ENCODE measurements around the gene HOXC9. TPM values are rescaled to one million over a fixed set of nuclear protein-coding genes. Genes with fewer than 3 reads are reported as not detected.

HOXC9 gene
- total and polyA plus RNA-seq, 10 donors, result 0.05 TPM; not detected in 9

DNA sequence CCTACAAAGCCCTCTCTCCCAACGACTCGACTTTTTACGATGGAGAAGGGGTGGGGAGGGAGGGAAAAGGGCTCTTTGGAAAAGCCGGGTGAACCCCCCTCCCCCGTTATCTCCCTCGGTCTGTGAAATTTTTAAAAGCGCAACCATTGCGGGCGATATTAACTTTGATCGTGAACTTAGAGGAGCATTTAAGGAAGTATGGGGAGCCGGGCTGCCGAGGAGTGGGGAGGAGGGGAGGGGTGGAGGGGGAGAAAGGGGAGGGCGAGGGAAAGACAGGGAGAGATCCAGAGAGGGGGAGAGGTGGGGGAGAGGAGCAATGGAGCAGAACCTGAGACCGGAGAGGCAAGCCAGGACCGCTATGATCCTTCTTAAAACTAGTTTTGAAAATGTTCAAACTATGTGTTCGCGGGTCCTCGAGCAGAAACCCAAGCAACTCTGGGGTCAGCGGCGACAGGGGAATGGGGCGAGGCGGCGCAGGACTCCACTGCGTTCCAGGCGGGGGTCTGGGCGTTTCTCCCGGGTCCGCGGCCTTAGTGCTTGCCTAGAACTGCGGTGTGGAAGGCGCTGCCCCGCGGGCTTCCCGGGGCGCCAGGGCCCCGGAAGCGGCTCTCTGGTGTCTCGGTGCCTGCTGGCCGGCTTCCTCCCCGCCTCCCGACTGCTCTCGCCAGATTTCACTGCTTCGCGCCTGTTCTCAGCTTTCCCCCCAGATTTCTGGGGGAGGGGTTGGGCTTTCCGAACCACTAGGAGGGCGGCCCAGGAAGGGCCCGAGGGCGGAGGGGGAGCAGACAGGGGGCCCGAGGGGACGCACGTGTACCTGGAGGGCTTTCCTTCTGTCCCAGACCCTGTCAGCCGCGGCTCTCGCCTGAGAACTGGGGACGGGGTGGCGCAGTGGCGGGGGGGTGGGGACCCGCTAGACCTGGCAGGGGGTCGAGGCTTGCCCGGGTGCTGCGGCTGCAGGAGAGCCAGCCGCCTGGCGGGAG is 25.6 kb upstream of the HOXC9 start, which contains the start of gene HOTAIR:
TSS of gene HOTAIR (minus strand) at position 871 of the 980 bp plus-strand sequence.
- H3K9me3 ChIP-seq, result peaks cover 0 to 11% (median 0%) of the 10 kb centered on the region in 8 donors
- TF ChIP-seq POLR2A (IDR thresholded peaks at IDR 0.05), result no peak
- no peak for TF ChIP-seq POLR2AphosphoS5 (IDR thresholded peaks at IDR 0.05)
- no peak for TF ChIP-seq CTCF (IDR thresholded peaks at IDR 0.05 in 8 of 11, conservative IDR thresholded peaks at IDR 0.05 in 3 of 11)
- peaks cover 12 to 35% (median 26%) of the 10 kb centered on the region in 6 donors for H3K4me1 ChIP-seq
- H3K4me3 ChIP-seq, result peak within 1 kb of the TSS in 7 of 8 donors; percentile 13 to 62 (median 25)
- no peak for DNase-seq
- intact Hi-C loops (cut with DNase I; ENCODE audit: low total_unique reads), result no loop called here
- no peaks in the 10 kb centered on the region for H3K36me3 ChIP-seq
- 2 to 6% (median 4%) methylated on average over 50 to 63 of the region's 63 CpGs for WGBS, 5 donors
- peaks cover 27 to 100% (median 100%) of the 10 kb centered on the region in 7 donors for H3K27me3 ChIP-seq (replicated peaks in 1 of 7)
- H3K27ac ChIP-seq, result no peak within 1 kb of the TSS

- no peak for TF ChIP-seq POLR2A (IDR thresholded peaks at IDR 0.05)
- no peak for TF ChIP-seq CTCF (IDR thresholded peaks at IDR 0.05 in 8 of 11, conservative IDR thresholded peaks at IDR 0.05 in 3 of 11)
- no peak for TF ChIP-seq POLR2AphosphoS5 (IDR thresholded peaks at IDR 0.05)
- H3K27me3 ChIP-seq (replicated peaks in 1 of 7), result peaks cover 28 to 100% (median 99%) of the 10 kb centered on the region in 7 donors
- peaks cover 0 to 11% (median 0%) of the 10 kb centered on the region in 8 donors for H3K9me3 ChIP-seq
- H3K4me3 ChIP-seq, result peak overlapping the region in 5 of 8 donors; percentile 21 to 62 (median 25)
- no peak overlapping the region for H3K27ac ChIP-seq
- intact Hi-C loops (cut with DNase I; ENCODE audit: low total_unique reads), result no loop called here
- WGBS, 5 donors, result 2 to 6% (median 4%) methylated on average over 17 to 25 of the region's 25 CpGs
- H3K36me3 ChIP-seq, result no peaks in the 10 kb centered on the region
- peaks cover 12 to 35% (median 26%) of the 10 kb centered on the region in 6 donors for H3K4me1 ChIP-seq
- no peak for DNase-seq
Measured at GRCh38 chr12:53975064-53975471, 24.9 kb upstream of the HOXC9 start.

- TF ChIP-seq POLR2AphosphoS5 (IDR thresholded peaks at IDR 0.05) (no peak), POLR2A (IDR thresholded peaks at IDR 0.05) (no peak), CTCF (IDR thresholded peaks at IDR 0.05 in 8 of 11, conservative IDR thresholded peaks at IDR 0.05 in 3 of 11) (no peak)
- no peak overlapping the region for H3K27ac ChIP-seq
Measured at GRCh38 chr12:53975479-53976152, 24.3 kb upstream of the HOXC9 start.

More at GRCh38 chr12:53975479-53976152, 24.3 kb upstream of the HOXC9 start:
- no peak for DNase-seq
- H3K27me3 ChIP-seq (replicated peaks in 1 of 7), result peaks cover 31 to 100% (median 99%) of the 10 kb centered on the region in 7 donors
- H3K36me3 ChIP-seq, result no peaks in the 10 kb centered on the region
- H3K9me3 ChIP-seq, result peaks cover 0 to 11% (median 0%) of the 10 kb centered on the region in 8 donors
- WGBS, 5 donors, result 7 to 14% (median 9%) methylated on average over 31 of the region's 31 CpGs
- peak overlapping the region in 4 of 8 donors; percentile 22 to 62 (median 26) for H3K4me3 ChIP-seq
- H3K4me1 ChIP-seq, result peaks cover 12 to 35% (median 26%) of the 10 kb centered on the region in 6 donors
- intact Hi-C loops (cut with DNase I; ENCODE audit: low total_unique reads), result no loop called here
